Ishikawa (cell line): Measurements from ENCODE around the gene FAM135A.

ENCODE experiments used
- CEBPB ChIP-seq: IDR thresholded peaks from 2 replicates; pipeline ENCODE4 v1.6.1; 2012
- CREB1 ChIP-seq: IDR thresholded peaks from 2 replicates; pipeline ENCODE4 v1.6.1; 2012; ENCODE audit warnings: low read depth
- EGR1 ChIP-seq: IDR thresholded peaks from 2 replicates; pipeline ENCODE4 v1.6.1; 2012
- EP300 ChIP-seq: IDR thresholded peaks from 2 replicates; pipeline ENCODE4 v1.6.1; 2012; ENCODE audit warnings: borderline replicate concordance
- FOXM1 ChIP-seq: IDR thresholded peaks from 2 replicates; pipeline ENCODE4 v1.6.1; 2012; ENCODE audit warnings: low read depth, borderline replicate concordance
- MAX ChIP-seq: IDR thresholded peaks from 2 replicates; pipeline ENCODE4 v1.6.1; 2012
- NFIC ChIP-seq: IDR thresholded peaks from 2 replicates; pipeline ENCODE4 v1.6.1; 2012
- RAD21 ChIP-seq: IDR thresholded peaks from 2 replicates; pipeline ENCODE4 v1.6.1; 2012; ENCODE audit warnings: low read depth
- REST ChIP-seq: IDR thresholded peaks from 2 replicates; pipeline ENCODE4 v1.6.1; 2012; ENCODE audit warnings: low read depth, mild to moderate bottlenecking
- TAF1 ChIP-seq: IDR thresholded peaks from 2 replicates; pipeline ENCODE4 v1.6.1; 2012; ENCODE audit warnings: low read depth, mild to moderate bottlenecking
- TCF12 ChIP-seq: IDR thresholded peaks from 2 replicates; pipeline ENCODE4 v1.6.1; 2012; ENCODE audit warnings: low read depth
- TEAD4 ChIP-seq: IDR thresholded peaks from 2 replicates; pipeline ENCODE4 v1.6.1; 2012
- USF1 ChIP-seq: IDR thresholded peaks from 2 replicates; pipeline ENCODE4 v1.6.1; 2012
- YY1 ChIP-seq: IDR thresholded peaks from 2 replicates; pipeline ENCODE4 v1.6.1; 2012; ENCODE audit warnings: low read depth
- ZBTB7A ChIP-seq: IDR thresholded peaks from 2 replicates; pipeline ENCODE4 v1.6.1; 2012; ENCODE audit warnings: low read depth

Gene FAM135A

GRCh38 chr6:70391492-70391891 lies 21.8 kb upstream of the FAM135A start:
- no peak for TF ChIP-seq TCF12
- no peak for TF ChIP-seq RAD21
- no peak for TF ChIP-seq EGR1
- TF ChIP-seq FOXM1 = no peak
- TF ChIP-seq NFIC = no peak
- no peak for TF ChIP-seq TAF1
- no peak for TF ChIP-seq MAX
- no peak for TF ChIP-seq ZBTB7A
- no peak for TF ChIP-seq TEAD4
- TF ChIP-seq USF1 = no peak
- no peak for TF ChIP-seq CREB1
- no peak for TF ChIP-seq REST
- no peak for TF ChIP-seq EP300
- TF ChIP-seq YY1 = no peak
- no peak for TF ChIP-seq CEBPB

- TF ChIP-seq ZBTB7A (no peak), YY1 (no peak), RAD21 (no peak), CREB1 (no peak), CEBPB (no peak), EP300 (no peak), TCF12 (no peak), USF1 (no peak), FOXM1 (no peak), TAF1 (no peak), EGR1 (no peak), TEAD4 (no peak), MAX (no peak), REST (no peak), NFIC (no peak)
Measured at GRCh38 chr6:70394518-70395300, 18.6 kb upstream of the FAM135A start.

GRCh38 chr6:70395301-70395672 lies 18.0 kb upstream of the FAM135A start:
- TF ChIP-seq TCF12 (no peak), CEBPB (no peak), EGR1 (no peak), NFIC (no peak), RAD21 (no peak), USF1 (no peak), FOXM1 (no peak), MAX (no peak), EP300 (no peak), TEAD4 (no peak), TAF1 (no peak), YY1 (no peak), REST (no peak), CREB1 (no peak), ZBTB7A (no peak)
